H9 (cell line): ENCODE measurements around the gene INPP5E. TPM values are rescaled to one million over a fixed set of nuclear protein-coding genes. Genes with fewer than 3 reads are reported as not detected.
A peak's percentile ranks its signal among the peaks of the same experiment; 100 is the strongest.

Experiments
- DNase-seq: peaks from one replicate; pipeline ENCODE4 v3.0.0-alpha.2; 2017
- H2AFZ ChIP-seq: one replicate; pipeline ENCODE4 v1.6.1; 2013; ENCODE audit warnings: mild to moderate bottlenecking, low read length, control low read depth, moderate library complexity
- H2AK5ac ChIP-seq: 2 replicates; pipeline ENCODE4 v1.6.1; 2013; ENCODE audit warnings: low read length, control low read depth, mixed read lengths; ENCODE audit not compliant: insufficient read length
- H2BK120ac ChIP-seq: one replicate; pipeline ENCODE4 v1.6.1; 2013; ENCODE audit warnings: low read depth, mild to moderate bottlenecking, low read length, control low read depth, inconsistent platforms; ENCODE audit not compliant: poor library complexity, severe bottlenecking
- H2BK12ac ChIP-seq: 2 replicates; pipeline ENCODE4 v1.6.1; 2013; ENCODE audit warnings: low read length, control low read depth, mixed read lengths, low read depth; ENCODE audit not compliant: insufficient read length
- H2BK15ac ChIP-seq: 2 replicates; pipeline ENCODE4 v1.6.1; 2013; ENCODE audit warnings: low read depth, low read length, control low read depth
- H2BK20ac ChIP-seq: one replicate; pipeline ENCODE4 v1.6.1; 2013; ENCODE audit warnings: low read depth, mild to moderate bottlenecking, low read length, control low read depth, inconsistent platforms; ENCODE audit not compliant: poor library complexity, severe bottlenecking
- H2BK5ac ChIP-seq: 2 replicates; pipeline ENCODE4 v1.6.1; 2013; ENCODE audit warnings: low read length, control low read depth, mixed read lengths; ENCODE audit not compliant: insufficient read length
- H3K14ac ChIP-seq: 2 replicates; pipeline ENCODE4 v1.6.1; 2013; ENCODE audit warnings: low read length, control low read depth; ENCODE audit not compliant: insufficient read depth
- H3K18ac ChIP-seq: 2 replicates; pipeline ENCODE4 v1.6.1; 2013; ENCODE audit warnings: low read depth, mild to moderate bottlenecking, mixed read lengths, low read length, control low read depth; ENCODE audit not compliant: insufficient read length
- H3K23ac ChIP-seq: 2 replicates; pipeline ENCODE4 v1.6.1; 2013; ENCODE audit warnings: low read length, control low read depth, mixed read lengths, low read depth; ENCODE audit not compliant: insufficient read length
- H3K23me2 ChIP-seq: 2 replicates; pipeline ENCODE4 v1.6.1; 2013; ENCODE audit warnings: low read depth, mild to moderate bottlenecking, mixed read lengths, low read length, control low read depth; ENCODE audit not compliant: insufficient read length, poor library complexity, severe bottlenecking
- H3K27ac ChIP-seq: 2 replicates; pipeline ENCODE4 v1.5.1; 2013; ENCODE audit warnings: low read length, control low read depth, mixed read lengths, low read depth; ENCODE audit not compliant: insufficient read length
- H3K27me3 ChIP-seq: 2 replicates; pipeline ENCODE4 v1.6.1; 2013; ENCODE audit warnings: low read length, control low read depth, inconsistent platforms; ENCODE audit not compliant: insufficient read depth
- H3K4ac ChIP-seq: 2 replicates; pipeline ENCODE4 v1.6.1; 2013; ENCODE audit warnings: low read depth, mild to moderate bottlenecking, control low read depth, inconsistent platforms, low read length, moderate library complexity
- H3K4me1 ChIP-seq: 2 replicates; pipeline ENCODE4 v1.6.1; 2013; ENCODE audit warnings: low read length, control low read depth, inconsistent platforms; ENCODE audit not compliant: insufficient read depth
- H3K4me2 ChIP-seq: 2 replicates; pipeline ENCODE4 v1.6.1; 2013; ENCODE audit warnings: low read length, control low read depth, mixed read lengths; ENCODE audit not compliant: insufficient read length, insufficient read depth
- H3K56ac ChIP-seq: 2 replicates; pipeline ENCODE4 v1.6.1; 2013; ENCODE audit warnings: low read depth, mild to moderate bottlenecking, mixed read lengths, low read length, control low read depth; ENCODE audit not compliant: insufficient read length
- H3K79me1 ChIP-seq: 2 replicates; pipeline ENCODE4 v1.6.1; 2013; ENCODE audit warnings: low read depth, mild to moderate bottlenecking, moderate library complexity, low read length, control low read depth, inconsistent platforms; ENCODE audit not compliant: insufficient read depth, poor library complexity, severe bottlenecking
- H3K79me2 ChIP-seq: 2 replicates; pipeline ENCODE4 v1.6.1; 2013; ENCODE audit warnings: low read length, control low read depth, inconsistent platforms; ENCODE audit not compliant: insufficient read depth
- H3K9ac ChIP-seq: 2 replicates; pipeline ENCODE4 v1.6.1; 2013; ENCODE audit warnings: low read length, control low read depth, mixed read lengths; ENCODE audit not compliant: insufficient read length; ENCODE audit errors: extremely low read depth
- H3K9me3 ChIP-seq: one replicate; pipeline ENCODE4 v1.6.1; 2013; ENCODE audit warnings: low read depth, low read length, inconsistent platforms; ENCODE audit not compliant: control insufficient read depth
- H3T11ph ChIP-seq: one replicate; pipeline ENCODE4 v1.6.1; 2013; ENCODE audit warnings: mild to moderate bottlenecking, low read length, control low read depth, inconsistent platforms
- H4K20me1 ChIP-seq: one replicate; pipeline ENCODE4 v1.6.1; 2013; ENCODE audit not compliant: control insufficient read depth, insufficient read length, insufficient read depth
- H4K5ac ChIP-seq: 2 replicates; pipeline ENCODE4 v1.6.1; 2013; ENCODE audit warnings: low read depth, mild to moderate bottlenecking, mixed read lengths, low read length, control low read depth; ENCODE audit not compliant: insufficient read length
- H4K8ac ChIP-seq: replicated peaks from 2 replicates; pipeline ENCODE4 v1.6.1; 2013; ENCODE audit warnings: low read length, control low read depth, mixed read lengths, low read depth; ENCODE audit not compliant: insufficient read length
- H4K91ac ChIP-seq: 2 replicates; pipeline ENCODE4 v1.6.1; 2013; ENCODE audit warnings: low read depth, mild to moderate bottlenecking, moderate library complexity, mixed read lengths, low read length, control low read depth; ENCODE audit not compliant: insufficient read length
- H3K27ac Mint-ChIP-seq, 3 experiments: 2 replicates in 2 of 3; 3 replicates in 1 of 3; pipeline ENCODE4 v1.8.0; 2020 to 2021; ENCODE audit warnings: mixed read lengths in 3 of 3, mild to moderate bottlenecking in 1 of 3, moderate library complexity in 1 of 3
- H3K27me3 Mint-ChIP-seq: 2 replicates; pipeline ENCODE4 v1.8.0; 2021; ENCODE audit warnings: low read depth, mild to moderate bottlenecking, moderate library complexity, mixed read lengths
- H3K36me3 Mint-ChIP-seq, 3 experiments: 2 replicates in 2 of 3; 3 replicates in 1 of 3; pipeline ENCODE4 v1.8.0; 2020 to 2021; ENCODE audit warnings: low read depth in 3 of 3, mixed read lengths in 3 of 3; ENCODE audit not compliant: insufficient read depth in 1 of 3
- H3K4me1 Mint-ChIP-seq, 2 experiments: 2 replicates each; pipeline ENCODE4 v1.8.0; 2020; ENCODE audit warnings: mixed read lengths in 2 of 2
- H3K4me3 Mint-ChIP-seq, 2 experiments: 2 replicates in 1 of 2; 3 replicates in 1 of 2; pipeline ENCODE4 v1.8.0; 2020 to 2021; ENCODE audit warnings: mild to moderate bottlenecking in 2 of 2, mixed read lengths in 2 of 2, moderate library complexity in 1 of 2
- H3K9me3 Mint-ChIP-seq, 2 experiments: 2 replicates in 1 of 2; 3 replicates in 1 of 2; pipeline ENCODE4 v1.8.0; 2020; ENCODE audit warnings: mild to moderate bottlenecking in 2 of 2, mixed read lengths in 2 of 2, moderate library complexity in 1 of 2
- WGBS: extraction: QIAGEN DNeasy Blood & Tissue Kit; methylation state at CpG from one replicate; pipeline ENCODE4 v1.1.7; 2013; ENCODE audit warnings: missing lambda C conversion rate, low lambda C conversion rate, mixed read lengths; ENCODE audit not compliant: insufficient read length; ENCODE audit errors: extremely low coverage; 5-methylcytosine and 5-hydroxymethylcytosine counted together
- total RNA-seq: library from RNA; stranded (reverse); gene quantifications from 2 replicates; pipeline ENCODE4 v1.2.1, GENCODE V29; 2021
- TF ChIP-seq, protein P1 (sequence below): fragments of 200-600 bp; sonication (generic); conservative IDR thresholded peaks from 3 replicates; pipeline ENCODE4 v1.8.0; 2021; ENCODE audit warnings: antibody characterized with exemption, mild to moderate bottlenecking

Gene INPP5E
- total RNA-seq, 1 experiment from 2014 or later = 21.0 TPM

DNA sequence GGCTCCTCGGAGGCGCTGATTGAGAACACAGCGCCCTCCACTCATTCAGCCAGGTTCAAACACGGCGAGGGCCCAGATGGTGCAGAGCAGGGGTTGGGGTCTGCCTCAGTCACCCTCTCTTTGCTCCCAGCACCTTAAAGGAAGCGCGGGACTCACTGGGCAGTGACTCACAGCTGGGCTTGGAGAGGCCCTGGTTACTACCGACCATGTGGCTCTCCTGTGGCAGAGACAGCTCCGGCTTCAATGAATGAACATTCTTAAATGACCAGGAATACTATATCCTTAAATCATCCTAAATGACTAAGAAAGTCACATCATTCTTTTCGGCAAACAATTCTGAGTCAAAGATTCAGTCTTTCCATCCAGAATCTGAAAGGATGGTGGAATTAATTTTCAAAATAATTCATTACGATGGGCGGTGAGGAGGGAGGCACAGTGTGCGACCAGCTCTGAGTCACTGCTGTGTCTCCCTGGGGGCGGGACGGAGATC is 1.6 kb upstream of the INPP5E start:
- Mint-ChIP-seq H3K27me3 (no peaks in the 10 kb centered on the region), H3K27ac (0 out of 7 replicates have a peak overlapping the region, but pooled peaks of 1 of the 3 experiments have one; percentile 67), H3K36me3 (peaks cover 14 to 60% (median 43%) of the 10 kb centered on the region in 3 experiments), H3K4me1 (peaks cover 15 to 16% of the 10 kb centered on the region in 2 experiments), H3K4me3 (no peak overlapping the region; a peak in 1 of 5 replicates), H3K9me3 (no peaks in the 10 kb centered on the region)
- Histone ChIP-seq H3K14ac (no peak overlapping the region), H3K27ac (no peak overlapping the region), H4K91ac (no peak overlapping the region), H2BK12ac (no peak overlapping the region), H3K4me2 (no peak overlapping the region), H3K9me3 (no peaks in the 10 kb centered on the region), H2BK120ac (no peak overlapping the region), H3K23ac (no peak overlapping the region), H4K20me1 (peaks cover 2% of the 10 kb centered on the region), H3T11ph (no peak overlapping the region), H2BK15ac (no peak overlapping the region), H4K5ac (no peak overlapping the region), H3K4me1 (no peaks in the 10 kb centered on the region), H3K79me1 (peaks cover 2% of the 10 kb centered on the region), H2AFZ (no peak overlapping the region), H3K18ac (no peak overlapping the region), H3K9ac (no peak overlapping the region), H3K79me2 (peaks cover 2% of the 10 kb centered on the region; the same call in 1 of the 2 replicates), H2BK5ac (no peak overlapping the region), H3K4ac (no peak overlapping the region), H2BK20ac (no peak overlapping the region), H2AK5ac (no peak overlapping the region), H3K23me2 (peaks cover 14% of the 10 kb centered on the region), H3K56ac (no peak overlapping the region), H4K8ac (no peak overlapping the region), H3K27me3 (no peaks in the 10 kb centered on the region)
- TF ChIP-seq, protein P1, sequence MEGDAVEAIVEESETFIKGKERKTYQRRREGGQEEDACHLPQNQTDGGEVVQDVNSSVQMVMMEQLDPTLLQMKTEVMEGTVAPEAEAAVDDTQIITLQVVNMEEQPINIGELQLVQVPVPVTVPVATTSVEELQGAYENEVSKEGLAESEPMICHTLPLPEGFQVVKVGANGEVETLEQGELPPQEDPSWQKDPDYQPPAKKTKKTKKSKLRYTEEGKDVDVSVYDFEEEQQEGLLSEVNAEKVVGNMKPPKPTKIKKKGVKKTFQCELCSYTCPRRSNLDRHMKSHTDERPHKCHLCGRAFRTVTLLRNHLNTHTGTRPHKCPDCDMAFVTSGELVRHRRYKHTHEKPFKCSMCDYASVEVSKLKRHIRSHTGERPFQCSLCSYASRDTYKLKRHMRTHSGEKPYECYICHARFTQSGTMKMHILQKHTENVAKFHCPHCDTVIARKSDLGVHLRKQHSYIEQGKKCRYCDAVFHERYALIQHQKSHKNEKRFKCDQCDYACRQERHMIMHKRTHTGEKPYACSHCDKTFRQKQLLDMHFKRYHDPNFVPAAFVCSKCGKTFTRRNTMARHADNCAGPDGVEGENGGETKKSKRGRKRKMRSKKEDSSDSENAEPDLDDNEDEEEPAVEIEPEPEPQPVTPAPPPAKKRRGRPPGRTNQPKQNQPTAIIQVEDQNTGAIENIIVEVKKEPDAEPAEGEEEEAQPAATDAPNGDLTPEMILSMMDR = no peak
- DNase-seq = no peak
- no CpG with 5 or more reads among the region's 15 CpGs for WGBS
